Activated CD4-positive, alpha-beta memory T cell treated with anti-CD3 and anti-CD28 coated beads for 36 hours (primary cell): ENCODE data around the gene FAAH. TPM values are rescaled to one million over a fixed set of nuclear protein-coding genes. Genes with fewer than 3 reads are reported as not detected.

ENCODE experiments used
- CTCF ChIA-PET: fragments of 350-600 bp; sonication (Branson Sonifier 250); formaldehyde crosslinking; loops from one replicate; lab custom pipeline; 2021; ENCODE audit warnings: antibody characterized with exemption, inconsistent platforms; lab: Charles Lee
- POLR2A ChIA-PET: fragments of 350-600 bp; sonication (Branson Sonifier 250); formaldehyde crosslinking; loops from one replicate; lab custom pipeline; 2021; ENCODE audit warnings: antibody characterized with exemption; lab: Charles Lee
- DNase-seq: peaks from one replicate; pipeline ENCODE4 v3.0.0-alpha.2; 2020
- H3K27ac Mint-ChIP-seq: one replicate; pipeline ENCODE4 v1.8.0; 2021; ENCODE audit warnings: mixed read lengths
- H3K27me3 Mint-ChIP-seq: one replicate; pipeline ENCODE4 v1.8.0; 2021; ENCODE audit warnings: mixed read lengths
- H3K36me3 Mint-ChIP-seq: one replicate; pipeline ENCODE4 v1.8.0; 2021; ENCODE audit warnings: mixed read lengths
- H3K4me1 Mint-ChIP-seq: one replicate; pipeline ENCODE4 v1.8.0; 2021; ENCODE audit warnings: low read depth, mixed read lengths
- H3K4me3 Mint-ChIP-seq: one replicate; pipeline ENCODE4 v1.8.0; 2021; ENCODE audit warnings: mild to moderate bottlenecking, mixed read lengths
- H3K9me3 Mint-ChIP-seq: one replicate; pipeline ENCODE4 v1.8.0; 2021; ENCODE audit warnings: mixed read lengths
- intact Hi-C: fragments of 100-400 bp; cut with micrococcal nuclease; formaldehyde crosslinking; loops from one replicate; pipeline ENCODE4 v1.15.1; 2023
- total RNA-seq, 2 experiments: library from RNA; stranded (reverse); gene quantifications; one replicate each; pipeline ENCODE4 v1.2.3, GENCODE V29; 2021

Gene FAAH
- total RNA-seq, 2 experiments from 2014 or later, result 4.4 to 5.3 TPM

DNA sequence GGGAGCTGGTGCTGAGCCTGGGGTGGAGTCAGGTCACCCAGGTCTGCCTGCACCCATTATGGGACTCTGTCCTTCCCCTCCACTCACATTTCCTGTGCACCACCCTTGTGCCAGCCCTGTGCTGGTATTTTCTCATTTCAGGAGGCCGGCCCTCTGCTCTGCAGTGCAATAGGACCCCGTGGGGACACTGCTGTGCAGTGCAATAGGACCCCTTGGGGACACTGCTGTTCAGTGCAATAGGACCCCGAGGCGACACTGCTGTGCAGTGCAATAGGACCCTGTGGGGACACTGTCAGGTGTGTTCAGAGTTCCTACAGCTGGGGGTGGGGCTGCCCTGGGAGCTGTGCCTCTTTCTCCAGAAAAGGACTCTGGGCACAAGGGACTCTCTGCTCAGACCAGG, 59.3 kb downstream of the FAAH start:
- peaks cover 36% of the 10 kb centered on the region for H3K27me3 Mint-ChIP-seq

GRCh38 chr1:46455951-46456350, 61.8 kb downstream of the FAAH start:
- DNase-seq, result no peak
- POLR2A ChIA-PET, result no interaction called here
- H3K36me3 Mint-ChIP-seq, result no peaks in the 10 kb centered on the region
- H3K27me3 Mint-ChIP-seq, result peaks cover 24% of the 10 kb centered on the region
- no peaks in the 10 kb centered on the region for H3K9me3 Mint-ChIP-seq
- no peaks in the 10 kb centered on the region for H3K4me1 Mint-ChIP-seq
- CTCF ChIA-PET, result interaction anchor here (3.6 kb wide), 1 partner anchor 9 kb away, joined by 12 read pairs; no protein-coding TSS in a partner anchor
- H3K4me3 Mint-ChIP-seq, result no peak overlapping the region
- intact Hi-C loops, result no loop called here
- H3K27ac Mint-ChIP-seq, result no peak overlapping the region

More for the DNA sequence above, 59.3 kb downstream of the FAAH start:
- ChIA-PET CTCF (interaction anchor here (1.1 to 2.6 kb wide), 2 partner anchors 11 to 20 kb away, joined by 3 to 12 read pairs; no protein-coding TSS in a partner anchor), POLR2A (no interaction called here)
- no peaks in the 10 kb centered on the region for H3K36me3 Mint-ChIP-seq
- no peaks in the 10 kb centered on the region for H3K9me3 Mint-ChIP-seq
- H3K27ac Mint-ChIP-seq, result no peak overlapping the region
- intact Hi-C loops, result no loop called here
- H3K4me1 Mint-ChIP-seq, result peaks cover 7% of the 10 kb centered on the region
- DNase-seq, result no peak
- H3K4me3 Mint-ChIP-seq, result no peak overlapping the region

DNA sequence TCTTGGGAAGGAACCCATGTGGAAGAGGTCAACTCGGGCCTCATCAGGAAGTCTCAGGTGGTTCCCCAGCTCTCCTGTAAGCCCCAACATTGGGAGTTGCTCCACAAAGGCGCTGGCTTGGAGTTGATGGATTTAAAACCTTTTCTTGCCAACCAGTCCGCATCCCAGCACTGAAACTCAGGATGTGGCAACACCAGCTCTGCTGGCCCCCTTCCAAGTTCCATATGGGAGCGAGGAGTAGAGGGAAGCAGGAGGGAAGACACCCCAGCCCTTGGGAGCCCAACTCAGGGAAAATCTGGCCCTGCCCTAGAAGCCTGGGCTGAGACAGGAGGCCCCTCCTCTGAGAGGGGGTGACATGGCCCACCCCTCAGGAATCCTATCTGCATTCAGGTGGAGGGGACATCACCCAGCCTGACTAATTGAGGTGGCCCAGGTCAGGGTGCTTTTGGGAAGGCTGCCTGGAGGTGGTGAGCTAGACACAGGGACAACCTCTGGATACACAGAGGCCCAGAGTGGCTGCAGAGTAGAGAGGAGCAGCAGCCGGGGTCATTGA, 62.4 kb downstream of the FAAH start:
- peaks cover 19% of the 10 kb centered on the region for H3K27me3 Mint-ChIP-seq

GRCh38 chr1:46457178-46457577, 63.1 kb downstream of the FAAH start:
- intact Hi-C loops, result no loop called here

More for the DNA sequence above, 62.4 kb downstream of the FAAH start:
- Mint-ChIP-seq H3K4me1 (no peaks in the 10 kb centered on the region), H3K36me3 (no peaks in the 10 kb centered on the region), H3K4me3 (no peak overlapping the region), H3K9me3 (no peaks in the 10 kb centered on the region), H3K27ac (no peak overlapping the region)
- no peak for DNase-seq
- CTCF ChIA-PET, result interaction anchor here (3.6 kb wide), 1 partner anchor 9 kb away, joined by 12 read pairs; no protein-coding TSS in a partner anchor
- intact Hi-C loops, result no loop called here
- POLR2A ChIA-PET, result no interaction called here

DNA sequence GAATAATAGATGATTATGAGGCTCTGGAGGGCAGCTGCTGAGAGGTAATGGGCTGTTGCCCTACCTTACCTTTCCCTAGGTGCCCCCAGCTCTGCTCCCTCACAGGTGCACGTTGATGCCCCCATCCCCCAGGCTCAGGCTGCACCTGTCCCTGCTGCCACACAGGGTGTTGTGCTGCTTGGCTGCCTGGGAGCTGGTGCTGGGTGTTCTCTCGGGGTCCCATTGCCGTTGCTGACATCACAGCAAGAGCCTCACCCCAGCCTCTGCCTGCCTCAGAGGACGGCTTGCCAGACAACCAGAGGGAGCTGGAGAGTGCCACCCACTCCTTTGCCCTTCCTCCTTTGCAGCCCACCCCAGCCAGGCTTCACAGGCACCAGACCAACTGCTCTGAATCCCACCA, 64.1 kb downstream of the FAAH start:
- intact Hi-C loops, result no loop called here
- Mint-ChIP-seq H3K4me1 (no peaks in the 10 kb centered on the region), H3K27me3 (peaks cover 18% of the 10 kb centered on the region), H3K36me3 (no peaks in the 10 kb centered on the region), H3K4me3 (no peak overlapping the region), H3K27ac (no peak overlapping the region), H3K9me3 (no peaks in the 10 kb centered on the region)
- DNase-seq, result no peak
- ChIA-PET CTCF (interaction anchor here (3.6 kb wide), 1 partner anchor 11 kb away, joined by 12 read pairs; no protein-coding TSS in a partner anchor), POLR2A (no interaction called here)

More at GRCh38 chr1:46457178-46457577, 63.1 kb downstream of the FAAH start:
- Mint-ChIP-seq H3K4me1 (no peaks in the 10 kb centered on the region), H3K9me3 (no peaks in the 10 kb centered on the region), H3K27me3 (peaks cover 18% of the 10 kb centered on the region), H3K27ac (no peak overlapping the region), H3K36me3 (no peaks in the 10 kb centered on the region), H3K4me3 (no peak overlapping the region)
- ChIA-PET CTCF (interaction anchor here (3.6 kb wide), 1 partner anchor 10 kb away, joined by 12 read pairs; no protein-coding TSS in a partner anchor), POLR2A (no interaction called here)
- DNase-seq, result no peak

DNA sequence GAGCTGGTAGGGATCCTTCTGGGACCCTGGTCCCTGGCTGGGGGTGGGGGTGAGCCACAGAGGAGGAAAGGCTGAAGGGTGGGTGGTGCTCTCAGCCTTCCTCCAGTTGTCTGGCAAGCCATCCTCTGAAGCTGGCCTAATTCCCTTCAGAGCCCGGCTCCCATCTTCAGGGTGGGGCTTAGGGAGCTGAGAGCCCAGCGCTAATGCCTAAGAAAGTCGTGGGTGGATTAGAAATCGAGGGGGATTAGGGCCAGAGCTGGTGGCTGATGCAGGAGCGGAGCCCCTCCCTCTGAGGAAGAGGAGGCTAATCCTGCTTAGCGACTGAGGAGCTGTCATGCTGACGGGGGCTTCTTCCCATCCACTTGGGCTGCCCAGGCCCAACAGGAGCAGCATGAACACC, 64.7 kb downstream of the FAAH start:
- no peaks in the 10 kb centered on the region for H3K36me3 Mint-ChIP-seq

GRCh38 chr1:46459315-46459714, 65.2 kb downstream of the FAAH start:
- intact Hi-C loops, result no loop called here
- no peaks in the 10 kb centered on the region for H3K36me3 Mint-ChIP-seq
- no peak overlapping the region for H3K4me3 Mint-ChIP-seq
- POLR2A ChIA-PET, result no interaction called here
- peaks cover 18% of the 10 kb centered on the region for H3K27me3 Mint-ChIP-seq
- H3K4me1 Mint-ChIP-seq, result no peaks in the 10 kb centered on the region
- CTCF ChIA-PET, result interaction anchor here (1.5 to 3.6 kb wide), 2 partner anchors 12 to 17 kb away, joined by 4 to 12 read pairs; no protein-coding TSS in a partner anchor
- no peak overlapping the region for H3K27ac Mint-ChIP-seq
- DNase-seq, result no peak
- no peaks in the 10 kb centered on the region for H3K9me3 Mint-ChIP-seq

More for the DNA sequence above, 64.7 kb downstream of the FAAH start:
- Mint-ChIP-seq H3K27me3 (peaks cover 18% of the 10 kb centered on the region), H3K9me3 (no peaks in the 10 kb centered on the region), H3K27ac (no peak overlapping the region), H3K4me1 (no peaks in the 10 kb centered on the region), H3K4me3 (no peak overlapping the region)
- ChIA-PET POLR2A (no interaction called here), CTCF (interaction anchor here (3.6 kb wide), 1 partner anchor 12 kb away, joined by 12 read pairs; no protein-coding TSS in a partner anchor)
- intact Hi-C loops, result no loop called here
- DNase-seq, result no peak

DNA sequence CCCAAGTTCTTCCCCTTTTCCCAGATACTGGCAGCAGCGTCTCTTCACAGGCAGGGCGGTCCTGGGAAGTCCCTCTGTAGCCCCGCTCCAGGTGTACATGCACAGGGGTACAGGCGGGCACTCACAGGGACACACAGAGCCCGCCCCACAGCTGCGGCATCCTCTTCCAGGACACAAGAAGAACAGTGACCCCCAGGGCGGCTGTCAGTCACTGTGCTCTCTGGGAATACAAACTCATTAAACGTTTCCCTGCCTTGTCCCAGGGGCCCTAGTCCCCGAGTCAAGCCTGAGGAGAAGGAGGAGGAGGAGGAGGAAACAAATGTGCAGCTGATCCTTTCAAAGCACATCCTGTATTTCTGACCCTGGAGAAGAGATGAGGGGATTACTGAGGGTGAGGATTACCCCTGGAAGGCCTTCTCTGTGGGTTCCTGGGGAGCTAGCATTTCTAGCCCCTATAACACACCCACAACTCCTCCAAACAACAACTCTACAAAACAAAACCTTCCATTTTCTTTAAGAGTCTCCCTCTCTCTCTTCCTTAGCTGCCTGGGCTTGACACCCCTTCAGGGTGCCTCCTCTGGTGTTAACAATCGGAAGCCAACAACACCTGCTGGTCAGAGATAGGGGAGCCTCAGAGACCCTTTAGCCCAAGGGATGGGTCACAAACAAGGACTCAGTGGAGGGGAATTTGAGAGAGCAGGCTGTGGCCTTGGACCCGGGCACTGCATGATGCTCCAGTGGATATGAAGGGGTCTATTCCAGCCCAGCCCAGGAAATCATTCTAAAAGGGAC, 67.1 kb downstream of the FAAH start:
- no peak overlapping the region for H3K4me3 Mint-ChIP-seq
- peaks cover 3% of the 10 kb centered on the region for H3K4me1 Mint-ChIP-seq
- H3K9me3 Mint-ChIP-seq, result no peaks in the 10 kb centered on the region
- CTCF ChIA-PET, result interaction anchor here (1.3 kb wide), 1 partner anchor 22 kb away, joined by 4 read pairs; no protein-coding TSS in a partner anchor
- DNase-seq, result no peak
- POLR2A ChIA-PET, result no interaction called here
- peaks cover 16% of the 10 kb centered on the region for H3K27me3 Mint-ChIP-seq
- no peak overlapping the region for H3K27ac Mint-ChIP-seq
- H3K36me3 Mint-ChIP-seq, result no peaks in the 10 kb centered on the region
- intact Hi-C loops, result no loop called here

DNA sequence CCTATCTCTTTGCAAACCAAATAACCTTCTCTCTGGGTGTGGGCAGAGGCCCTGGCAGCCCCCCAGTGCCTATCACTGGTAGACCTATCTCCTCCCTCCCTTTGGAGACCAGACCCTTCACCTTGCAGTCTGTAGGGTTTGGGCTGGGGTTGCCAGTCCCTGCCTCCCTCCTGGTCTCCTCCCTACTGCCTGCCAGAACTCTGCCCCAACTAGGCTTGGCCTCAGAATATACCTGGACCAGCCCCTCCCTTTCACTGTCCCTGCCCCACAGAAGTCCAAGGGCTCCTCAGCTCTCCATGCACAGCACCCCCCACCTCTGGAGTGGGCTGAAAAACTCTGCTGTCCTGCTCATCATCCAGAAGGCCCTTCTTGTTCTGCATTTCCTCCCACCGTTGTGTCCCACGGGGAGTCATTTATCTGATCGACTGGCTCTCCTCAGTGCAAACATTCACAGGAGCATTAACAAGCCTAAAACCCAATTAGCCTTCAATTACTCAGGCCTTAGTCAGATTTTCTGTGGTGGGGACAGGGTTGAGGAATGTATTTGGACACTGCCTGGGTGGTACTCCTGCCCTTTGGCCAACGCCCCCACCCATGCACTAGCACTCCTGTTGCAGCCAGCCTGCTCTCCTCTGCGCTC, 67.8 kb downstream of the FAAH start:
- intact Hi-C loops, result no loop called here
- ChIA-PET CTCF (interaction anchor here (1.3 kb wide), 1 partner anchor 23 kb away, joined by 4 read pairs; no protein-coding TSS in a partner anchor), POLR2A (no interaction called here)
- Mint-ChIP-seq H3K27me3 (peaks cover 18% of the 10 kb centered on the region), H3K9me3 (no peaks in the 10 kb centered on the region), H3K4me3 (no peak overlapping the region), H3K27ac (no peak overlapping the region), H3K36me3 (no peaks in the 10 kb centered on the region), H3K4me1 (peaks cover 6% of the 10 kb centered on the region)
- no peak for DNase-seq

Other genes starting within 250 kb of the FAAH start
- gene TSPAN1, start 219.2 kb upstream of the FAAH start, total RNA-seq, result under 1 TPM; 0.53 to 0.83 TPM
- gene P3R3URF, start 217.8 kb upstream of the FAAH start, total RNA-seq, result not detected
- gene POMGNT1, start 195.9 kb upstream of the FAAH start, total RNA-seq, result 10 to 100 TPM; 43.6 to 44.1 TPM
- under 1 TPM; 0.21 to 0.27 TPM for gene LURAP1, start 191.0 kb upstream of the FAAH start, total RNA-seq
- gene RAD54L, start 146.6 kb upstream of the FAAH start, total RNA-seq, result 10 to 100 TPM; 64.9 to 65.0 TPM
- gene LRRC41, start 90.7 kb upstream of the FAAH start, total RNA-seq, result 10 to 100 TPM; 31.4 to 34.6 TPM
- 100 to 1,000 TPM; 351 to 353 TPM for gene UQCRH, start 90.6 kb upstream of the FAAH start, total RNA-seq
- gene NSUN4, start 53.5 kb upstream of the FAAH start, total RNA-seq, result 10 to 100 TPM; 29.1 to 29.9 TPM
- under 1 TPM; 0.10 to 0.12 TPM for gene DMBX1, start 95.5 kb downstream of the FAAH start, total RNA-seq
- gene KNCN, start 157.3 kb downstream of the FAAH start, total RNA-seq, result not detected
- gene MKNK1, start 210.0 kb downstream of the FAAH start, total RNA-seq, result 10 to 100 TPM; 28.2 to 28.5 TPM
- gene MOB3C, start 222.5 kb downstream of the FAAH start, total RNA-seq, result 1 to 10 TPM; 8.2 to 10.0 TPM